Measurements from ENCODE around the gene NLGN1.

Gene NLGN1

DNA sequence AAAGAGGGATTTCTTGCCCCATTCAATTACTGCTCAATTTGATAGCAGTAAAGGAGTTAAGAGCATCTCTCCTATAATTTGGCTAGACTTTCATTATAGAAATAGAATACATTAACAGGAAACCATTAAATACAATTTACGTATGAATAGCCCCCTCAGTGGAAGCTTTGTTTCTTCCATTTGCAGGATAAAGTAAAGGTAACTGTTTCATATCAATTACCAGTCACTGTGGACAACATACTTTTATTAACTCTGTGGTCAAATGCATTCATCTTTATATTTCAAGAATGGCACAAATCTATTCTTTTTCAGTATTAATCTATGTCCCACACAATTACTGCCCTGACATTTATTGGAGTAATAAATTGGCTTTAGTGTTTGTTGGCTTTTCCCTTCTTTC is 613.4 kb downstream of the NLGN1 start:
- Histone ChIP-seq H3K27me3 (ENCODE audit: insufficient read depth, low read length) (no peaks in the 10 kb centered on the region), H4K20me1 (ENCODE audit: insufficient read depth, low read length) (no peaks in the 10 kb centered on the region), H3K9me3 (ENCODE audit: low read length) (no peaks in the 10 kb centered on the region), H3K36me3 (ENCODE audit: insufficient read depth, low read length) (no peaks in the 10 kb centered on the region), H3K79me2 (ENCODE audit: insufficient read depth, low read length) (no peaks in the 10 kb centered on the region), H3K4me2 (ENCODE audit: low read length) (no peak overlapping the region), H3K4me3 (ENCODE audit: low read depth, low read length, poor library complexity, severe bottlenecking) (no peak overlapping the region), H3K9me2 (ENCODE audit: low read depth, low read length) (no peaks in the 10 kb centered on the region), H2AFZ (ENCODE audit: low read length) (no peak overlapping the region), H3F3A (ENCODE audit: insufficient read depth, low read length) (no peaks in the 10 kb centered on the region), H3K4me1 (ENCODE audit: insufficient read depth, low read length, severe bottlenecking) (no peaks in the 10 kb centered on the region), H3K27ac (ENCODE audit: low read depth, low read length, poor library complexity, severe bottlenecking) (no peak overlapping the region), H3K9ac (ENCODE audit: low read length) (no peak overlapping the region)
- TF ChIP-seq, protein P1, sequence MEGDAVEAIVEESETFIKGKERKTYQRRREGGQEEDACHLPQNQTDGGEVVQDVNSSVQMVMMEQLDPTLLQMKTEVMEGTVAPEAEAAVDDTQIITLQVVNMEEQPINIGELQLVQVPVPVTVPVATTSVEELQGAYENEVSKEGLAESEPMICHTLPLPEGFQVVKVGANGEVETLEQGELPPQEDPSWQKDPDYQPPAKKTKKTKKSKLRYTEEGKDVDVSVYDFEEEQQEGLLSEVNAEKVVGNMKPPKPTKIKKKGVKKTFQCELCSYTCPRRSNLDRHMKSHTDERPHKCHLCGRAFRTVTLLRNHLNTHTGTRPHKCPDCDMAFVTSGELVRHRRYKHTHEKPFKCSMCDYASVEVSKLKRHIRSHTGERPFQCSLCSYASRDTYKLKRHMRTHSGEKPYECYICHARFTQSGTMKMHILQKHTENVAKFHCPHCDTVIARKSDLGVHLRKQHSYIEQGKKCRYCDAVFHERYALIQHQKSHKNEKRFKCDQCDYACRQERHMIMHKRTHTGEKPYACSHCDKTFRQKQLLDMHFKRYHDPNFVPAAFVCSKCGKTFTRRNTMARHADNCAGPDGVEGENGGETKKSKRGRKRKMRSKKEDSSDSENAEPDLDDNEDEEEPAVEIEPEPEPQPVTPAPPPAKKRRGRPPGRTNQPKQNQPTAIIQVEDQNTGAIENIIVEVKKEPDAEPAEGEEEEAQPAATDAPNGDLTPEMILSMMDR (IDR thresholded peaks at IDR 0.05; ENCODE audit: low read length): no peak
- TF ChIP-seq EZH2 (IDR thresholded peaks at IDR 0.05; ENCODE audit: borderline replicate concordance, low read length): no peak

DNA sequence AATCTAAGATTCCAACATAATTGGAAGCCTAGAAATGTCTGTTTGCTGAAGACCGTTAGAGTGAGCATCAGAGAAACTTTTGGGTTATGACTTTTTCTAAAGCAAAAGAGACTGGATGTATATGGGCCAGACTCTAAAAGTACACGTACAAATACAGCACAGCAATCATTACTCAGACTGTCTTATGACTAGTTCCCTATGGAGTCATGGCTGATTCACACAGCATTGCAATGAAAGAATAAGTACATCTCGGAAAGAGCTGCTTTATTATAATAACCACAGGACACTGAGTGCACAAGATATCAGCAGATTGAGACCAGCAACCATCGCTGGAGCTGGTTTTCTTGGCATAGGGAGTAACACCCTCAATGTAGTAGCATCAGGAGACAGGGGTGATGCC is 618.6 kb downstream of the NLGN1 start:
- Histone ChIP-seq H2AFZ (ENCODE audit: low read length) (no peak overlapping the region), H3K4me1 (ENCODE audit: insufficient read depth, low read length, severe bottlenecking) (no peaks in the 10 kb centered on the region), H3K79me2 (ENCODE audit: insufficient read depth, low read length) (no peaks in the 10 kb centered on the region), H3K9ac (ENCODE audit: low read length) (no peak overlapping the region), H3F3A (ENCODE audit: insufficient read depth, low read length) (no peaks in the 10 kb centered on the region), H3K27me3 (ENCODE audit: insufficient read depth, low read length) (no peaks in the 10 kb centered on the region), H4K20me1 (ENCODE audit: insufficient read depth, low read length) (no peaks in the 10 kb centered on the region), H3K9me3 (ENCODE audit: low read length) (no peaks in the 10 kb centered on the region), H3K36me3 (ENCODE audit: insufficient read depth, low read length) (no peaks in the 10 kb centered on the region), H3K4me2 (ENCODE audit: low read length) (no peak overlapping the region), H3K4me3 (ENCODE audit: low read depth, low read length, poor library complexity, severe bottlenecking) (no peak overlapping the region), H3K27ac (ENCODE audit: low read depth, low read length, poor library complexity, severe bottlenecking) (no peak overlapping the region), H3K9me2 (ENCODE audit: low read depth, low read length) (no peaks in the 10 kb centered on the region)
- no peak for TF ChIP-seq EZH2 (IDR thresholded peaks at IDR 0.05; ENCODE audit: borderline replicate concordance, low read length)
- TF ChIP-seq, protein P1 (IDR thresholded peaks at IDR 0.05; ENCODE audit: low read length): no peak

DNA sequence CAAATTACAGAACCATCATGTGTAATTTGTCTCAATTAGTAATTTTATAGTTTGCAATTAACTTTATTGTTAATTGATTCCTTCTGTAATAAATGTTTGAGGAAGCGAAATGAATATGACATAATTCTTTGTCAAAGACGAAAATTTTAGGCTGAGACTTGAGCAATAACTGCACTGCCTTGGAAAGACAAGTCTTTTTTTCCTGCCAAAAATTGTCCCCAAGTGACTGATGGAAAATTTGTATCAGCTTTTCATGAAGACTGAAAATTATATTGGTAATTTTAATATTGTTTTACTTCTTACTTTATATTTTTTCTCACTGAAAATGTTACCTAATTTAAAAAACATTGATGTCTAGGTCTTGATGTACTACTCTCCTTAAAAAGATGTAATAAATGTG is 622.6 kb downstream of the NLGN1 start:
- no peaks in the 10 kb centered on the region for H3K79me2 ChIP-seq (ENCODE audit: insufficient read depth, low read length)
- TF ChIP-seq EZH2 (IDR thresholded peaks at IDR 0.05; ENCODE audit: borderline replicate concordance, low read length): no peak
- TF ChIP-seq, protein P1 (IDR thresholded peaks at IDR 0.05; ENCODE audit: low read length): no peak
- no peak overlapping the region for H3K4me2 ChIP-seq (ENCODE audit: low read length)
- H3K27me3 ChIP-seq (ENCODE audit: insufficient read depth, low read length): no peaks in the 10 kb centered on the region
- H3K4me1 ChIP-seq (ENCODE audit: insufficient read depth, low read length, severe bottlenecking): no peaks in the 10 kb centered on the region
- H3K4me3 ChIP-seq (ENCODE audit: low read depth, low read length, poor library complexity, severe bottlenecking): no peak overlapping the region
- H3F3A ChIP-seq (ENCODE audit: insufficient read depth, low read length): no peaks in the 10 kb centered on the region
- no peaks in the 10 kb centered on the region for H3K36me3 ChIP-seq (ENCODE audit: insufficient read depth, low read length)
- no peak overlapping the region for H3K27ac ChIP-seq (ENCODE audit: low read depth, low read length, poor library complexity, severe bottlenecking)
- no peak overlapping the region for H2AFZ ChIP-seq (ENCODE audit: low read length)
- no peaks in the 10 kb centered on the region for H3K9me2 ChIP-seq (ENCODE audit: low read depth, low read length)
- no peaks in the 10 kb centered on the region for H4K20me1 ChIP-seq (ENCODE audit: insufficient read depth, low read length)
- no peaks in the 10 kb centered on the region for H3K9me3 ChIP-seq (ENCODE audit: low read length)
- H3K9ac ChIP-seq (ENCODE audit: low read length): no peak overlapping the region

Measured in OCI-LY1 (cell line).